ENCODE data around the gene MYRIP. TPM values are rescaled to one million over a fixed set of nuclear protein-coding genes. Genes with fewer than 3 reads are reported as not detected.
"Not testable (repeated sequence)": the region's sequence is repeated elsewhere in the genome, so short reads cannot be mapped to it uniquely, and the experiment has no call there.

The MYRIP gene
- total RNA-seq, 1 experiment from 2014 or later, result 0.44 TPM

GRCh38 chr3:39766433-39766832 is 43.0 kb upstream of the MYRIP start:
- Histone ChIP-seq H3K4me1 (ENCODE audit: control insufficient read depth in 1 of 2, insufficient read depth in 2 of 2, low read length in 2 of 2) (no peaks in the 10 kb centered on the region), H3K9me3 (ENCODE audit: control insufficient read depth in 1 of 2, insufficient read depth in 1 of 2, low read depth in 1 of 2, low read length in 2 of 2) (no peaks in the 10 kb centered on the region), H3K27me3 (ENCODE audit: insufficient read depth, low read length) (no peaks in the 10 kb centered on the region), H3K79me2 (ENCODE audit: insufficient read depth, low read length) (no peaks in the 10 kb centered on the region), H3K9me2 (ENCODE audit: insufficient read depth) (no peaks in the 10 kb centered on the region), H3K4me2 (ENCODE audit: low read length) (no peak overlapping the region), H3K4me3 (replicated peaks in 1 of 2; ENCODE audit: low read depth in 1 of 2, low read length in 2 of 2) (no peak overlapping the region), H2AFZ (ENCODE audit: low read depth, low read length, poor library complexity, severe bottlenecking) (no peak overlapping the region), H3K9ac (ENCODE audit: low read length) (no peak overlapping the region), H3K36me3 (ENCODE audit: control insufficient read depth in 1 of 2, insufficient read depth in 2 of 2, low read length in 2 of 2) (no peaks in the 10 kb centered on the region), H4K20me1 (ENCODE audit: insufficient read depth) (no peaks in the 10 kb centered on the region), H3K27ac (ENCODE audit: low read depth, low read length) (no peak overlapping the region)
- TF ChIP-seq ZFX (IDR thresholded peaks at IDR 0.05) (no peak), CTCF (IDR thresholded peaks at IDR 0.05 in 2 of 3, conservative IDR thresholded peaks at IDR 0.05 in 1 of 3; ENCODE audit: borderline replicate concordance in 1 of 3, insufficient read depth in 1 of 3, low read depth in 2 of 3, low read length in 2 of 3) (no peak), EZH2phosphoT487 (IDR thresholded peaks at IDR 0.05; ENCODE audit: borderline replicate concordance) (no peak), SRF (IDR thresholded peaks at IDR 0.05; ENCODE audit: low read depth) (no peak), ELF1 (IDR thresholded peaks at IDR 0.05; ENCODE audit: borderline replicate concordance, low read depth) (no peak), ZNF274 (IDR thresholded peaks at IDR 0.05; ENCODE audit: low read depth, low read length) (no peak), SP1 (IDR thresholded peaks at IDR 0.05; ENCODE audit: low read depth) (no peak), EGR1 (IDR thresholded peaks at IDR 0.05; ENCODE audit: low read depth) (no peak), CEBPB (IDR thresholded peaks at IDR 0.05; ENCODE audit: low read depth) (no peak), MAX (IDR thresholded peaks at IDR 0.05) (no peak), RAD21 (IDR thresholded peaks at IDR 0.05; ENCODE audit: low read depth) (no peak), ZBTB33 (IDR thresholded peaks at IDR 0.05; ENCODE audit: extremely low read depth, insufficient replicate concordance, low read length) (no peak), POLR2AphosphoS5 (IDR thresholded peaks at IDR 0.05; ENCODE audit: low read depth, low read length) (no peak), TCF7L2 (IDR thresholded peaks at IDR 0.05; ENCODE audit: borderline replicate concordance, extremely low read depth, insufficient read depth, insufficient read length) (no peak), ATF3 (IDR thresholded peaks at IDR 0.05) (no peak), FOSL1 (IDR thresholded peaks at IDR 0.05; ENCODE audit: low read depth) (no peak), YY1 (IDR thresholded peaks at IDR 0.05; ENCODE audit: extremely low read depth, insufficient replicate concordance, low read depth, low read length) (no peak)
- POLR2A ChIA-PET, result no interaction called here
- RAD21 ChIA-PET (ENCODE audit: low non-redundant PET in 1 of 2, low total read pairs in 2 of 2, uncharacterized antibody in 2 of 2, unreplicated experiment in 2 of 2), result no interaction called here
- no peak for ATAC-seq
- BruUV-seq (replicated peaks), result no TSS peak
- DNase-seq (ENCODE audit: low read depth, low spot score), result no peak
- intact Hi-C loops (cut with micrococcal nuclease), result no loop called here
- CTCF ChIA-PET, result no interaction called here

- ATAC-seq; H3K79me2 ChIP-seq (ENCODE audit: insufficient read depth, low read length); intact Hi-C loops (cut with micrococcal nuclease); H3K36me3 ChIP-seq (ENCODE audit: control insufficient read depth in 1 of 2, insufficient read depth in 2 of 2, low read length in 2 of 2); H3K9ac ChIP-seq (ENCODE audit: low read length); H3K4me2 ChIP-seq (ENCODE audit: low read length); RAD21 ChIA-PET (ENCODE audit: low non-redundant PET in 1 of 2, low total read pairs in 2 of 2, uncharacterized antibody in 2 of 2, unreplicated experiment in 2 of 2); H3K27me3 ChIP-seq (ENCODE audit: insufficient read depth, low read length); DNase-seq (ENCODE audit: low read depth, low spot score); H3K4me1 ChIP-seq (ENCODE audit: control insufficient read depth in 1 of 2, insufficient read depth in 2 of 2, low read length in 2 of 2); CTCF ChIA-PET; H2AFZ ChIP-seq (ENCODE audit: low read depth, low read length, poor library complexity, severe bottlenecking); H4K20me1 ChIP-seq (ENCODE audit: insufficient read depth); BruUV-seq (replicated peaks); H3K9me2 ChIP-seq (ENCODE audit: insufficient read depth); H3K4me3 ChIP-seq (replicated peaks in 1 of 2; ENCODE audit: low read depth in 1 of 2, low read length in 2 of 2); H3K9me3 ChIP-seq (ENCODE audit: control insufficient read depth in 1 of 2, insufficient read depth in 1 of 2, low read depth in 1 of 2, low read length in 2 of 2); POLR2A ChIA-PET; H3K27ac ChIP-seq (ENCODE audit: low read depth, low read length): not testable (repeated sequence)
Observed at GRCh38 chr3:39766909-39767308, 42.5 kb upstream of the MYRIP start.

Measured in HCT116 (cell line).